Measurements from ENCODE around the gene ACY1.

ACY1 gene

GRCh38 chr3:51963951-51964451, 19.3 kb upstream of the ACY1 start:
- no peak for DNase-seq (ENCODE audit: low read depth)

DNA sequence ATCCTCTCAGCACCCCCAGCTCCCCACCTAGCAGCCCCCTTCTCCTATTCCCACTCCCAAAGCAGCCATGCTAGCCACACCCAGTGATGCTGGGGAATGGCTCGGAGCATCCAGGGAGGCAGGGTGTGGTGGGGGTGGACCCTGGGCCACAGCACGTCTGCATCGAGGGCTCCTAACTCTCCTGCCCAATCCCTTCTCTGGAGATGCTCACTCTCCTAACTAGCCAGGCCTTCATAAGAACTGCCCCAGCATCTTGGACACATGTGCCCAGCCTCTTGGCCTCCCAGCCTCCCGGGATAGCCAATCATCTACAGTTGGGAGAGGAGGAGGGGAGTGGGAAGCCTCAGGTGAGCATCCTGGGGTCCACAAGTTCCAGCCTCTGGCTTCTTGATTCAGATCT, 18.8 kb upstream of the ACY1 start:
- DNase-seq (ENCODE audit: low read depth), result no peak

DNA sequence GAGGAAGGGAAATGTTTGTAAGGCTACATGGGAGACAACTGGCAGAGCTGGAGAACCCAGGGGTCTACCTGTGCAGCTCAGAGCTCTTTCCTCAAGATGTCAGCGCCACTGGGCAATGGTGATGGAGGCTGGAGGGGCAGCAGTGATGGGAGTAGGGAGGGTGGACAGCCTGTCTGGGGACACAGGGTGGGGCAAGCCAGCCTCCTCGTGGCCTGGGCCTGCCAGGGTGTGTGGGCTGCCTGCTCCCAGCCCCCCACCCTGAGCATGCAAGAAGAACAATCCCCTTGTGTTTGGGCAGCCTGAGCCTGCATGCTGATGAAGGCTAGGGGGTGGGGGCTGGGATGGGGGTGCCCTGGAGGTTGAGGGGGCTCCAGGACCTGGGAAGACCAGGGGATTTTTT, 17.3 kb upstream of the ACY1 start:
- no peak for DNase-seq (ENCODE audit: low read depth)

DNA sequence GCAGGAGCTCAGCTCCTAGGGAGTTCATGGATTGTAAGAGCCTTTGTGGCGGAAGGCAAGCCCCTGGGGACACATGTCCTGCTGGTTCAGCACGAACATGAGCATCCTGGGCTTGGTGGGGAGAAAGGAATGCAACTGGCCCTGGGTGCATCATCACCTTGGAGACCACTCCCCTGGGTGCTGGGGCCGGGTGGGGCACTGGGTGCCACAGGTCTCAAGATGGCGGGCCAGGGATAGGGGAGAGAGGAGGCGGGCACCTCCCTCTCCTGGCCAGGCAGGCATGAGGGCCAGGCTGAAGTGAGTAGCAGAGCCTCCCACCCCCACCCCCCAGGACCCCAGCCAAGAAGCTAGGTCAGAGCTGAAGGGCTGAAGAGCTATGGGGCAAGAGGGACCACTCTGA, 16.8 kb upstream of the ACY1 start:
- no peak for DNase-seq (ENCODE audit: low read depth)

DNA sequence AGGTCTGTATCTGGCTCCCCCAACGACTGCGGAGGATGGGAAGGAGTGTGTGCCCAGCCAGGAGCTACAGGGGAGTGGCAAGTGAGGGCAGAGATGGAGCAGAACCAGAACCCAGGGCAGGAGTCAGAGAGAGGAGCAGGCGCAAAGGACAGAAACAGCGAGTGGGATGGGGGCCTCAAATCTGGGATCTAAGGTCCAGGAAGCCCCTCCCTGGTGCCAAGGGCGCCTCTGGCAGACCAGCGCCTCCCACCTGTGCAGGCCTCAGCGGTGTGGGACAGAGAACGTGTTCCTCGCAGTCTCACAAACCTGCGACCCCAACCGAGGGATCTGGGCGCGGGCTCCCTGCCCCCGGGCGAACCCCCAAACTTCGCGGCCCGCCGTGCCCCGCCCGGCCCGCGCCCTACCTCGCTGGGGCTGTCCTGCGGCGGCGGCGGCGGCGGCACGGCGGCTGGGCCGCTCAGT, 16.4 kb upstream of the ACY1 start:
- DNase-seq (ENCODE audit: low read depth), result no peak

DNA sequence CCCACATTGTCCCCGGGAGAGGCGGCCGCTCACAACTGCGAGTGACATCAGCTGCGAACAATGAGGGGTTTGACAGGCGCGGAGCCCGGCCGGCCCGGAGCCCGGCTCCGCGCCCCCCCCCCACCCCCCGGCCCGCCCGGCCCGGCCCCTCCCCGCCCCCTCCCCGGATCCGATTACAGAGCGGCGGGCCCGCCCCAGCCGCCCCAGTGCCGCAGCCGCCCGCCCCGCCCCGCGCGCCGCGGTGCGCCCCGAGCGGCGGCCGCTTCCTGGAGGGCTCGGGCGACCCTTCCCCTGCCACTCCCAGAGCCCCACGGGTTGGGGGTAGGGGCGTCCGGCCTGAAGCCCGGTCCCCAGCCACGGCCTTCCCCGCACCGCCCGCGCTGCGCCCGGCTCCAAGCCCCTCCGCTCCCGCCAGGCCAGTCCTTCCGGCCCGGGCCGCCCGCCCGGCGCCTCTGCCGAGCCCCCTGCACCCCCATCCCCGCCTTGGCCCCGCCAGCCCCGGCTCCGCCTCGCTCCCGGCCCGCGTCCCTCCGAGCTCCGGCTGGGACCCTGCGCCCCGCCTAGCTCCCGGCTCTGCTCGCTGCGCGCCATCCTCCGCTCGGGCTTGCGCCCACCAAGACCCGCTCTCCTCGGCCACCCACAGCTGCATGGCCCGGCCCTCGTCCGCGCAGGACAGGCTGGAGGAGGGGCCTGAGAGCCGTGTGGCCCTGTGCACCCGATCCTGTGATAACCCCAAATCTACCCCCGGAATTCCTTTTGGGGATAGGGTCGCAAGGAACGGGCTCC, 15.8 kb upstream of the ACY1 start, which contains the start of gene PCBP4:
PCBP4 (minus strand) TSS at position 71 of the 786 bp plus-strand sequence. CDS start 6,214 bp downstream, outside the sequence.
- DNase-seq (ENCODE audit: low read depth), result no peak

DNA sequence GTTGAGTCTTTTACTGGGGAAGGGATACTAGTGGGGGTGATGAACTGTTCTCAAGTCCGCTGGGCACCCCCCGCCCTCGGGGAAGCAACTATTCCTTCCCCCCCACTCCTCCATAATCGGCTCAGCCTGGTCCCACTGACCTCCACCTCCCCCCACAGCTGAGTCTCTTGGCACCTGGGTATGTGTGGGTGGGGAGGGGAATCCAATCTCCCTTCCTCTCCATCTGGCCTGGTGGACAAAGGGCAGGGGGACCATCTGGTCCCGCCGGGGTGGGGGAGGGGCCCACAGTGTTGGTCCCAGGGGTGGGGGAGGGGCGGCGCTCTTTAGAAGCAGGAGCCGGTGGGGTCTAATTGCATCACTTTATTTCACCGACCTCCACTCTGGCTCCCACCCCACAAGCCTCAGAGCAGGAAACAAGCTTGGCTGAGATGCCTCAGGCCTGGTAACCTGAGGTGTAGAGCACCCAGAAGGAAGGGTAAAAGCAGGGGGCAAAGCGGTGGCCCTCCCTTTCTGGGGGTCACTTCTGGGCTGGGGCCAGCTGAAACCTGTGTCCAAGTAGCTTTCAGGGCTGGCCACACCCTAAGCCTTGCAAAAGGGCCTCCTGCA, 15.1 kb upstream of the ACY1 start:
- no peak for DNase-seq (ENCODE audit: low read depth)

GRCh38 chr3:51968883-51969678, 14.3 kb upstream of the ACY1 start:
- DNase-seq (ENCODE audit: low read depth), result no peak

- no peak for DNase-seq (ENCODE audit: low read depth)
Observed at GRCh38 chr3:51969841-51970240, 13.5 kb upstream of the ACY1 start.

DNA sequence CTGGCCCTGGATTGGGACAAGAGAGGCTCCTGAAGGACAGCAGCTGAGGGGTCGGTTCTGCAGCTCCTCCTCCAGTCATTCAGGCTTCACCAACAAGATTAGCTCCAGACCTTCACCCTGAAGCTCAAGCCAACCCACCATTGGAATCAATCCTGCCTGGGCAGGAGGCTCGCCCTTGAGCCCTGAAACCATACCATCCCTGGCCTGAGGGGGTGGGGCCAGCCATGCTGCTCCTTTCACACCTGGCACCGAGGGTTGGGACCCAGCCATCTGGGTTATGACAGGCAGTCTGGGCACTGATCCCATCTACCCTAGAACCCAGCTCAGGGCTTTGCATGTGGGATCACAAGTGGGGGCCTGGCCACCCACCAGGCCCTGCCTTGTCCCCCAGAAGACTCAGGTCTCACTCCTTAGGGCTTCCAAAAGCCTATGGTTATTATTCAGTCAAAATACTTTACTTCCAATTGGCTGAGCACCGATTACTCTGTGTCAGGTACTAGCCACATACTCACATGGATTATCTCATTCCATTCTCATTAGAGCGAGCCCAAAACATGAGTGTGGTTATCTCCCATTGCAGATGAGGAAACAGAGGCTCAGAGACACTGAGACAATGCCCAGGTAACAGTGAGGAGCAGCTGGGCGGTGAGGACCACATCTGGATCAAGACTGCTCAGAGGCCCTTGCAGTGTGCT, 12.6 kb upstream of the ACY1 start:
- DNase-seq (ENCODE audit: low read depth), result no peak

DNA sequence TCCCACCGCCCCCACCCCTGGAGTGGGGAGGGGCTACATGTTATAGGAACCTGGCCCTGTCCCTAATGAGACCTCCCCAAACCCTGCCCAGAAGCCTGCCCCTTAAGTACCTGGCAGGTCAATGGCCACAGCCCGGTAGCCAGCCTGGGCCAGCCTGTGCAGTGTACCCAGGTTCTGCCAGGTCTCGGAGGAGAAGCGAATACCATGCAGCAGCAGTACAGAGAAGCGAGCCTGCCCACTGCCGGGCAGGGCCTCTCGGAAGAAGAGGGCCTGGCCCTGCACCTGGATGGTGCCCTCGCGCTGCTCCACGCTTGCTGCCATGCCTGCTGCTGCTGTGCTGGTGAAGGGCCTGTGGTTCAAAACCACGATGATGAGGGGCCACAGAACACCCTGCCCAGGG, 12.0 kb upstream of the ACY1 start:
- no peak for DNase-seq (ENCODE audit: low read depth)

DNA sequence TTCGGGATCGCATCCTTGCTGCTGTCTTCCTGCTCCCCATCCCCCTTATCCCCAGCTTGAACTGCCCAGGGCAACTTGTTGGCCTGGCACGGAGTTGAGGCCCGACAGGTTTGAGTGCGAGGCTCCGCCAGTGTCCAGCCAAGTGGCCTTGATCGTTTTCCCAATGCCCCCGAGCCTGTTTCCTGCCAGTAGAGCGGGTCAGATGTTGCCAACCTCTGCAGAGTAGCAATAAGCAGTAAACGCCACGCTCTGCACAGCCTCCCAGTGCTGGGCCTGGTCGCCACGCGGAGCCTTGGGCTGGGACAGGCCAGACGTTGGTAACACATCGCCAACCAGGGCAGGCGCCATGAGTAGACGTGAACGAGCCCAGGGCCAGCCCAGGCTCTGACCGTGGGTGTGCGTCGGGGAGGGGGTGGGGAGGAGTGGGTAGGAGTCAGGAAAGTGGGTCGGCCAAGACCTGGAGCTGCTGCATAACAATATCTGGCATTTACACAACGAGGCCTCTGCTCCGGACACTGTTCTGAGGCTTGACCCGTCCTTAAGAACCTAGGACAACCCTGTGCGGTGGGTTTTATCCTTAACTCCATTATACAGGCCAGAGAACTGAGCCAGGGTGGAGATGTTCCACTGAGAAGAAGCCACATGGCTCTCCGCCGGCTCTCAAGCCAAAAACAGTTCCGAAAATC, 8.9 kb upstream of the ACY1 start:
- no peak for DNase-seq (ENCODE audit: low read depth)

- DNase-seq (ENCODE audit: low read depth), result no peak
Observed at GRCh38 chr3:51974963-51975851, 8.1 kb upstream of the ACY1 start, which contains the start of gene ABHD14A. Gene ABHD14A, plus strand, starts transcription at chr3:51975064. Its CDS starts 72 bp downstream, at chr3:51975136.

DNA sequence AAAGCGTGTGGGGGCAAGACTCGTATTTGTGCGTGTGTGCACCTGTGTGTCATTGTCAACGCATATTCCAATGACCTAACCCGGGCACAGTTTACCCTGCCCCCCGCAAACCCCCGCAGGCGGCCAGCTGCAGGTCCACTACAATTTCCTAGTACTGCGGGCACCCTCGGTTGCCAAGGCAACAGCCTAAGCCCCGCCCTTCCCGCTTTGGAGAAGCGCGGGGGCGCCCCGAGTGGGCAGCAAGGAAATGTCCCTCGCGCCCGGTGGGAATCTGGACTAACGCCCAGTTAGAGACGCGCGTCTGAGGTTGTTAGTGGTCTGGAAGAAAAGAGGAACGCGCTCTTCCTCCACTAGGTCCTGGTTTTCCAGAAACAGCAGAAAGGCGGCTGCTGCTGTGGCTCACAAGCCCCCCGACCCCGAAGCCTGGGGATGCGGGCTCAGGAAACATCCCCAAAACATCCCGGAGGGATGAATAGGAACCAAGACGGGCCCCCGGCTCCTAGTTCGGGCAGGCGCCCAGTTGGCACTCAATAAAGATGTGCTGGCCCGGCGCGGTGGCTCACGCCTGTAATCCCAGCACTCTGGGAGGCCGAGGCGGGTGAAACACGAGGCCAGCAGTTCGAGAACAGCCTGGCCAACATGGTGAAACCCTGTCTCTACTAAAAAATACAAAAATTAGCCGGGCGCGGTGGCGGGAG, 7.3 kb upstream of the ACY1 start:
- no peak for DNase-seq (ENCODE audit: low read depth)

- DNase-seq (ENCODE audit: low read depth), result no peak
Observed at GRCh38 chr3:51977446-51978142, 5.7 kb upstream of the ACY1 start.

- DNase-seq (ENCODE audit: low read depth), result no peak
Observed at GRCh38 chr3:51978143-51978502, 5.2 kb upstream of the ACY1 start.

GRCh38 chr3:51980253-51980652, 3.1 kb upstream of the ACY1 start:
- no peak for DNase-seq (ENCODE audit: low read depth)

- no peak for DNase-seq (ENCODE audit: low read depth)
Observed at GRCh38 chr3:51982352-51982837, 940 bp upstream of the ACY1 start.
